Peyer's patch (tissue), 4 donors: ENCODE results near the gene HNMT. TPM values are rescaled to one million over a fixed set of nuclear protein-coding genes. Genes with fewer than 3 reads are reported as not detected.
"Not testable (repeated sequence)": the region's sequence is repeated elsewhere in the genome, so short reads cannot be mapped to it uniquely, and the experiment has no call there.

Experiments used
- DNase-seq, 3 donors: peaks; one replicate each; pipeline ENCODE4 v3.0.0-alpha.2; 2017 to 2019
- H3K27ac ChIP-seq, 4 donors: fragments of 200-600 bp; sonication (generic); one replicate each; pipeline ENCODE4 v1.5.1; 2016 to 2019
- H3K27me3 ChIP-seq, 2 donors: fragments of 200-600 bp; sonication (generic); one replicate each; pipeline ENCODE4 v1.5.1; 2019
- H3K36me3 ChIP-seq, 3 donors: fragments of 200-600 bp; sonication (generic); one replicate each; pipeline ENCODE4 v1.5.1; 2016 to 2019
- H3K4me1 ChIP-seq, 4 donors: fragments of 200-600 bp; sonication (generic); one replicate each; pipeline ENCODE4 v1.5.1; 2016 to 2019
- H3K4me3 ChIP-seq, 4 donors: fragments of 200-600 bp; sonication (generic); 1 replicate in 3 of 4; 2 replicates in 1 of 4; pipeline ENCODE4 v1.5.1; 2016 to 2019; ENCODE audit warnings: mild to moderate bottlenecking in 1 of 4
- H3K9me3 ChIP-seq, 4 donors: fragments of 200-600 bp; sonication (generic); one replicate each; pipeline ENCODE4 v1.5.1; 2016 to 2019; ENCODE audit warnings: mild to moderate bottlenecking in 1 of 4
- CTCF ChIP-seq, 6 experiments: fragments of 450-650 bp in 4 of 6; fragments of 200-600 bp in 2 of 6; sonication (generic) in 1 of 6; IDR thresholded peaks; one replicate each; pipeline ENCODE4 v1.5.1; 2017 to 2019; ENCODE audit warnings: antibody characterized with exemption in 6 of 6, mild to moderate bottlenecking in 3 of 6, moderate library complexity in 1 of 6
- POLR2A ChIP-seq, 2 donors: fragments of 450-650 bp; IDR thresholded peaks; one replicate each; pipeline ENCODE4 v1.5.1; 2017; ENCODE audit warnings: antibody characterized with exemption in 2 of 2, mild to moderate bottlenecking in 2 of 2, moderate library complexity in 2 of 2
- total RNA-seq, 4 donors: library from RNA; depleted of rRNA; stranded (reverse); fragments of >200 nt; gene quantifications; one replicate each; pipeline ENCODE4 v1.1.0, GENCODE V29; 2016

Gene HNMT
- total RNA-seq = 10 to 100 TPM; 12.8 to 52.0 (median 26.7) TPM

DNA sequence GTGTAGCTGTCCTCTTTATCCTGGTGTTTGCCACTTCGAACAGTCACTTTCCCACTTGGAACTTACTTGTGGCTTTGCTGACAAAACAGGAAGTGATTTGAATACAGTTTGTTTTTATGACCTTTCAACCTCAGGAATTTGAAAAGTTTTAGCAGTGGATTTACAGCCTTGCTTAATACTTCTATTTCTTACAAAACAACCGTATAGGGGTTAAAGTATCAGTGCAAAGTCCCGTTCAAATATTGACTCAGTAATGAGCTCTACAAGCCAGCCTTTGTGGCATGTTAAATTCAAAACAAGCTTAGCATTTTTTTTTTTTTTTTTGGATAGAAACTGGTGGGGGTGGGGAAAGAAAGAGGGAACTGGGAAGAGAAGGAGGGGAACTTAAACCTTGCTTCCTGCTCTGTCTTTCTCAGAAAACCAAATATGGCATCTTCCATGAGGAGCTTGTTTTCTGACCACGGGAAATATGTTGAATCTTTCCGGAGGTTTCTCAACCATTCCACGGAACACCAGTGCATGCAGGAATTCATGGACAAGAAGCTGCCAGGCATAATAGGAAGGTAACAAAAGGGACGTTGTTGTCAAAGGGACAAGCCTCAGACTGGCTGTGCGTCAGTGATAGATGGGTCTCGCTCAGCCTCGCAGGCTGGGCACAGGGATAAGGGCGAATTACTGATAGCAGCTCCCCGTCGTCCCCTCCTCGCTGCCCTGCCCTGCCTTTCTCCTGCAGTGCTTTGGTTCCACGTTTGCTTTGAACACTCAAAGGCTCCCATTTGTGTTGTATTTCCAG is at the start of gene HNMT:
HNMT (plus strand) TSS at position 408 of the 793 bp plus-strand sequence; CDS start at position 427, 19 bp downstream.
- peaks cover 0 to 11% (median 0%) of the 10 kb centered on the region in 4 donors for H3K4me1 ChIP-seq
- H3K36me3 ChIP-seq = no peaks in the 10 kb centered on the region
- H3K9me3 ChIP-seq = no peaks in the 10 kb centered on the region
- H3K27me3 ChIP-seq = no peaks in the 10 kb centered on the region
- no peak for TF ChIP-seq CTCF (IDR thresholded peaks at IDR 0.05)
- TF ChIP-seq POLR2A (IDR thresholded peaks at IDR 0.05) = peak in 1 of 2 donors; percentile 38
- peak within 1 kb of the TSS; percentile 47 to 84 (median 77) for H3K27ac ChIP-seq
- peak in 2 of 3 donors; percentile 57 to 66 for DNase-seq
- H3K4me3 ChIP-seq = peak within 1 kb of the TSS; percentile 6 to 64 (median 42)

- Histone ChIP-seq H3K4me3 (no peak overlapping the region), H3K27me3 (no peaks in the 10 kb centered on the region), H3K9me3 (no peaks in the 10 kb centered on the region), H3K36me3 (no peaks in the 10 kb centered on the region), H3K27ac (no peak overlapping the region), H3K4me1 (no peaks in the 10 kb centered on the region)
- TF ChIP-seq CTCF (IDR thresholded peaks at IDR 0.05) (no peak), POLR2A (IDR thresholded peaks at IDR 0.05) (no peak)
- DNase-seq = no peak
These were observed 43.0 kb upstream of the HNMT start for GRCh38 chr2:137921105-137921880.

DNA sequence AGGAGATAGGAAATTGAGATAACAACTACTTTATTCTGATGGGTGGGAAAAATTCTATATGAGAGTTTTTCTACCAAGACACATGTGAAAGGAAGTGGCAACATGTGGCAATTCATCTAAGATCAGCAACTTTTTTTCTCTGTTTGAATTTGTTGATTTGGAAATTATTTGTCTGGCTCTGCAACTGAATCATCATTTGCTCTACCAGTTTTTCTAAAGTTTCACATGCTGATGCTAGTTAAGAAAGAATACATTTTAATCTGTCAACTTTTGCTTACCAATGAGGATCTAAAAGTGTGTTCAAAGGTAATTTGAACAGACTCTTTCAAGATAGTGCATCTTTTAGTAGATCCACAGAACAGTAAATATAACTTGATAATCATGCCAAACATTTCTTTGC is 42.1 kb upstream of the HNMT start:
- H3K36me3 ChIP-seq, DNase-seq, H3K4me3 ChIP-seq, H3K9me3 ChIP-seq, H3K27ac ChIP-seq, H3K27me3 ChIP-seq, H3K4me1 ChIP-seq: not testable (repeated sequence)

- Histone ChIP-seq H3K36me3 (no peaks in the 10 kb centered on the region), H3K27me3 (no peaks in the 10 kb centered on the region), H3K4me1 (no peaks in the 10 kb centered on the region), H3K4me3 (no peak overlapping the region), H3K27ac (no peak overlapping the region), H3K9me3 (no peaks in the 10 kb centered on the region)
- DNase-seq = no peak
- no peak for TF ChIP-seq CTCF (IDR thresholded peaks at IDR 0.05)
- no peak for TF ChIP-seq POLR2A (IDR thresholded peaks at IDR 0.05)
These were observed 40.3 kb upstream of the HNMT start for GRCh38 chr2:137924019-137924418.

GRCh38 chr2:137925599-137925998 is 38.7 kb upstream of the HNMT start:
- no peaks in the 10 kb centered on the region for H3K27me3 ChIP-seq
- TF ChIP-seq CTCF (IDR thresholded peaks at IDR 0.05) (no peak), POLR2A (IDR thresholded peaks at IDR 0.05) (no peak)
- H3K4me3 ChIP-seq = no peak overlapping the region
- H3K36me3 ChIP-seq = no peaks in the 10 kb centered on the region
- H3K27ac ChIP-seq = no peak overlapping the region
- DNase-seq = no peak
- H3K9me3 ChIP-seq = no peaks in the 10 kb centered on the region
- H3K4me1 ChIP-seq = no peaks in the 10 kb centered on the region

DNA sequence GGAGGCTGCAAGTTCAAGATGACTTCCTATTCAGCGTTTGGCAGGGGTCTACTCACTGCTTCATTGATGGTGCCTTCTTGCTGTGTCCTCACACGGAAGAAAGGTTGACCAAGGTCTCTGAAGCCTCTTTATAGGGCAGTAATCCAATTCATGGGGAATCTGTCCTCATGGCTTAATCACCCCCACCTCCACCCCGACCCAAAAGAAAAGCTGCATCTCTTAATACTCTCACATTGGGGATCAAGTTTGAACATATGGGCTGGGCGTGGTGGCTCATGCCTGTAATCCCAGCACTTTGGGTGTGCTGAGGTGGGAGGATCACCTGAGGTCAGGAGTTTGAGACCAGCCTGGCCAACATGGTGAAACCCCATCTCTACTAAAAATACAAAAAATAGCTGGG is 36.4 kb upstream of the HNMT start:
- Histone ChIP-seq H3K9me3 (no peaks in the 10 kb centered on the region), H3K4me1 (no peaks in the 10 kb centered on the region), H3K4me3 (no peak overlapping the region), H3K27me3 (no peaks in the 10 kb centered on the region), H3K27ac (no peak overlapping the region), H3K36me3 (no peaks in the 10 kb centered on the region)
- no peak for DNase-seq
- TF ChIP-seq CTCF (IDR thresholded peaks at IDR 0.05) (no peak), POLR2A (IDR thresholded peaks at IDR 0.05) (no peak)
